Hindlimb muscle (tissue), 1 donor: ENCODE data around the gene DBN1. TPM values are rescaled to one million over a fixed set of nuclear protein-coding genes. Genes with fewer than 3 reads are reported as not detected.

Experiments
- polyA plus RNA-seq: library from polyadenylated mRNA; unstranded; fragments of 120-200 nt; gene quantifications from one replicate; pipeline ENCODE4 v1.2.1, GENCODE V29; 2013; ENCODE audit not compliant: insufficient read length

The DBN1 gene
- polyA plus RNA-seq, 1 donor, result 280 TPM

Other genes starting within 250 kb of the DBN1 start
- gene RAB24, start 169.9 kb downstream of the DBN1 start, polyA plus RNA-seq, result 23.0 TPM
- gene PRELID1, start 169.8 kb downstream of the DBN1 start, polyA plus RNA-seq, result 79.7 TPM
- 20.3 TPM for gene MXD3, start 161.7 kb downstream of the DBN1 start, polyA plus RNA-seq
- gene LMAN2, start 122.0 kb downstream of the DBN1 start, polyA plus RNA-seq, result 76.5 TPM
- 17.7 TPM for gene RGS14, start 115.7 kb downstream of the DBN1 start, polyA plus RNA-seq
- gene SLC34A1, start 89.2 kb downstream of the DBN1 start, polyA plus RNA-seq, result not detected
- not detected for gene PFN3, start 73.0 kb downstream of the DBN1 start, polyA plus RNA-seq
- 0.41 TPM for gene F12, start 64.1 kb downstream of the DBN1 start, polyA plus RNA-seq
- 17.7 TPM for gene GRK6, start 47.0 kb downstream of the DBN1 start, polyA plus RNA-seq
- gene PRR7, start 26.8 kb downstream of the DBN1 start, polyA plus RNA-seq, result 0.96 TPM
- 326 TPM for gene PDLIM7, start 24.0 kb upstream of the DBN1 start, polyA plus RNA-seq
- gene DOK3, start 36.2 kb upstream of the DBN1 start, polyA plus RNA-seq, result 9.8 TPM
- 45.8 TPM for gene DDX41, start 43.3 kb upstream of the DBN1 start, polyA plus RNA-seq
- gene FAM193B, start 80.9 kb upstream of the DBN1 start, polyA plus RNA-seq, result 59.9 TPM
- gene TMED9, start 118.6 kb upstream of the DBN1 start, polyA plus RNA-seq, result 114 TPM
- gene B4GALT7, start 126.5 kb upstream of the DBN1 start, polyA plus RNA-seq, result 20.7 TPM